ENCODE measurements around the gene LRP1.

DNA sequence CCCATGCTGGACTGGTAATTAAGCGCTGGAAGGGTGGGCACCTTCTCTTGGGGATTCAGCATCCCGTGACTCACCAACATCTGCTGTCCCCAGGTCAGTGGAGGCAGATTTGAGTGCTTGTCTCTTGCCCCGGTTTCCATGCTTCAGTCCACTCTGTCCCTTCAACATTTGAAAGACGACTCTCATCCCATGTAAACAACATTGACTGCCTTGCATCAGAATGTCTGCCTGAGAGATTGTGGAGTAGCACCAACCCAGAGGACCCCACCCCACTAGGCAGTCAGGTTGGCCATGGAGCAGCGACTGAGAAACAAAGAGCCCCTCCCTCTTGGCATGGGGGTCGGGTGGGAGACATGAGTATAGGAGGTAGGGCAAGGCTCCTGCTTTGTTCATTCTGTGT lies 127.6 kb downstream of the LRP1 start:
- TF ChIP-seq CTCF (IDR thresholded peaks at IDR 0.05; ENCODE audit: insufficient read depth, low read depth, low read length) (no peak), EZH2 (IDR thresholded peaks at IDR 0.05; ENCODE audit: insufficient read depth, low read length) (no peak)

Data from astrocyte (in vitro differentiated cells and primary cell).